Measurements from ENCODE around the gene PCDH9.

DNA sequence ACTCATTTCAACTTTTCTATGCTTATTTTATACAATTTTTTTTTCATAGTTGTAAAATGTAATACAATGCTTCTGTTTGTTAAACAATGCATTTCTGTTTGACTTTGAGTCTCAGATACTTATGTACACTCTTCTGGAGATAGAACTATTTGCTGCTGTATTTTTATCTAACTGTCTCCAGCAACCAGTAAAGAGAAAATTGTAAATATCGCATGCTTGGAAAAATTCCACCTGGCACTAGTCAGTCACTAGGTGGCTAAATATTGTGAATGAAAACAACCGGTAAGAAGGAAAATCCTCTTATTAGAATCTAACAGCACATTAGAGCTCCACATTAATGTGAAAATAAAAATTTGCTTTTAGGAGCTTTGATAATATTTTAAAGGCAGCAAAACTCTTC is 876.5 kb downstream of the PCDH9 start:
- TF ChIP-seq CTCF (IDR thresholded peaks at IDR 0.05) (no peak), POLR2A (IDR thresholded peaks at IDR 0.05) (no peak)
